ENCODE measurements around the gene PHLPP1. TPM values are rescaled to one million over a fixed set of nuclear protein-coding genes. Genes with fewer than 3 reads are reported as not detected.

Gene PHLPP1
- 47.3 TPM for total RNA-seq (ENCODE audit: unreplicated experiment)
- long read RNA-seq, partial matches to known transcripts: 8 of 8 reads
- long read RNA-seq, other reads (novel, unspliced or antisense): 0 of 8 reads

GRCh38 chr18:62715436-62715758 lies at the start of gene PHLPP1:
PHLPP1 (plus strand) TSS chr18:62715541; CDS start chr18:62715684, 143 bp downstream.
- H3K4me1 Mint-ChIP-seq (ENCODE audit: unreplicated experiment): peaks cover 33% of the 10 kb centered on the region
- H3K27ac Mint-ChIP-seq (ENCODE audit: unreplicated experiment): peak within 1 kb of the TSS; percentile 90

GRCh38 chr18:62669225-62669624 lies 46.1 kb upstream of the PHLPP1 start:
- Mint-ChIP-seq H3K9me3 (ENCODE audit: unreplicated experiment) (no peaks in the 10 kb centered on the region), H3K27ac (ENCODE audit: unreplicated experiment) (no peak overlapping the region), H3K27me3 (ENCODE audit: unreplicated experiment) (peaks cover 5% of the 10 kb centered on the region), H3K4me1 (ENCODE audit: unreplicated experiment) (peaks cover 17% of the 10 kb centered on the region), H3K36me3 (ENCODE audit: low read depth, unreplicated experiment) (no peaks in the 10 kb centered on the region), H3K4me3 (ENCODE audit: unreplicated experiment) (no peak overlapping the region)
- no peak for DNase-seq (ENCODE audit: low spot score)
- TF ChIP-seq CTCF (IDR thresholded peaks at IDR 0.05; ENCODE audit: unreplicated experiment): no peak

More at GRCh38 chr18:62715436-62715758, at the start of gene PHLPP1:
- no peak for TF ChIP-seq CTCF (IDR thresholded peaks at IDR 0.05; ENCODE audit: unreplicated experiment)
- Mint-ChIP-seq H3K4me3 (ENCODE audit: unreplicated experiment) (peak within 1 kb of the TSS; percentile 87), H3K9me3 (ENCODE audit: unreplicated experiment) (no peaks in the 10 kb centered on the region), H3K27me3 (ENCODE audit: unreplicated experiment) (peaks cover 20% of the 10 kb centered on the region), H3K36me3 (ENCODE audit: low read depth, unreplicated experiment) (peaks cover 14% of the 10 kb centered on the region)
- no peak for DNase-seq (ENCODE audit: low spot score)

GRCh38 chr18:62670573-62670972 lies 44.8 kb upstream of the PHLPP1 start:
- Mint-ChIP-seq H3K36me3 (ENCODE audit: low read depth, unreplicated experiment) (no peaks in the 10 kb centered on the region), H3K4me3 (ENCODE audit: unreplicated experiment) (no peak overlapping the region), H3K27ac (ENCODE audit: unreplicated experiment) (no peak overlapping the region), H3K27me3 (ENCODE audit: unreplicated experiment) (peaks cover 6% of the 10 kb centered on the region), H3K9me3 (ENCODE audit: unreplicated experiment) (no peaks in the 10 kb centered on the region), H3K4me1 (ENCODE audit: unreplicated experiment) (peaks cover 23% of the 10 kb centered on the region)
- DNase-seq (ENCODE audit: low spot score): no peak
- no peak for TF ChIP-seq CTCF (IDR thresholded peaks at IDR 0.05; ENCODE audit: unreplicated experiment)

- peaks cover 23% of the 10 kb centered on the region for H3K4me1 Mint-ChIP-seq (ENCODE audit: unreplicated experiment)
- no peaks in the 10 kb centered on the region for H3K9me3 Mint-ChIP-seq (ENCODE audit: unreplicated experiment)
- peaks cover 1% of the 10 kb centered on the region for H3K27me3 Mint-ChIP-seq (ENCODE audit: unreplicated experiment)
- no peaks in the 10 kb centered on the region for H3K36me3 Mint-ChIP-seq (ENCODE audit: low read depth, unreplicated experiment)
- no peak for TF ChIP-seq CTCF (IDR thresholded peaks at IDR 0.05; ENCODE audit: unreplicated experiment)
- H3K27ac Mint-ChIP-seq (ENCODE audit: unreplicated experiment): no peak overlapping the region
- no peak overlapping the region for H3K4me3 Mint-ChIP-seq (ENCODE audit: unreplicated experiment)
- DNase-seq (ENCODE audit: low spot score): no peak
These were observed 42.7 kb upstream of the PHLPP1 start for GRCh38 chr18:62672600-62672999.

GRCh38 chr18:62678847-62679485 lies 36.4 kb upstream of the PHLPP1 start:
- DNase-seq (ENCODE audit: low spot score): no peak
- H3K9me3 Mint-ChIP-seq (ENCODE audit: unreplicated experiment): no peaks in the 10 kb centered on the region
- H3K4me1 Mint-ChIP-seq (ENCODE audit: unreplicated experiment): peaks cover 14% of the 10 kb centered on the region
- H3K27ac Mint-ChIP-seq (ENCODE audit: unreplicated experiment): no peak overlapping the region
- H3K36me3 Mint-ChIP-seq (ENCODE audit: low read depth, unreplicated experiment): no peaks in the 10 kb centered on the region
- peaks cover 1% of the 10 kb centered on the region for H3K27me3 Mint-ChIP-seq (ENCODE audit: unreplicated experiment)
- TF ChIP-seq CTCF (IDR thresholded peaks at IDR 0.05; ENCODE audit: unreplicated experiment): no peak
- H3K4me3 Mint-ChIP-seq (ENCODE audit: unreplicated experiment): no peak overlapping the region

All from endothelial cell (in vitro differentiated cells).